GM18951 (cell line): Measurements from ENCODE around the gene GFRA4.
"Not testable (repeated sequence)": the region's sequence is repeated elsewhere in the genome, so short reads cannot be mapped to it uniquely, and the experiment has no call there.

Experiments used
- POLR2A ChIP-seq: IDR thresholded peaks from 4 replicates; pipeline ENCODE4 v1.6.1; 2011; ENCODE audit warnings: mild to moderate bottlenecking; ENCODE audit not compliant: insufficient read length, insufficient read depth; ENCODE audit errors: extremely low read depth
- in situ Hi-C: fragments of 300-500 bp; cut with MboI; formaldehyde crosslinking; loops from one replicate; pipeline ENCODE4 v1.12.0; 2022; ENCODE audit warnings: low sequenced_read_pairs, mixed read lengths, inconsistent platforms; ENCODE audit not compliant: unreplicated experiment

Gene GFRA4

DNA sequence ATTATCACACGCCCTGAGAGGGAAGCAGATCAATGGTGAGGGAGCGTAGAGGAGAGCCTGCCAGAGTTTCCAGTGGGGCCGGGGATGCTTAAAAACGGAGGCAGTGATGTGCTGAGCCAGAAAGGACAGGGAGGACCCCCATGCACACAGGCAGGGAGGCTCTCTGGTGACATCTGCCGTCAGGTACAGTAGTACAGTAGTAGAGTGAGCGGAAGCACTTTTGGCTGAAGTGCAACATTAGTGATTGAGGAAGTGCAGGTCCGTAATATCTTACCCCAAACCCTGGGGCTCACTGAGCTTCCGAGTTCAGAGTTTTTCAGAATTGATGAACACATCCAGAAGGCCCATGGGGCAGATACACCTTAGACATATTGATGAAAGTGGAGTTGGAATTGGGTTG is 42.1 kb downstream of the GFRA4 start:
- in situ Hi-C loops, result no loop called here
- TF ChIP-seq POLR2A, result no peak

DNA sequence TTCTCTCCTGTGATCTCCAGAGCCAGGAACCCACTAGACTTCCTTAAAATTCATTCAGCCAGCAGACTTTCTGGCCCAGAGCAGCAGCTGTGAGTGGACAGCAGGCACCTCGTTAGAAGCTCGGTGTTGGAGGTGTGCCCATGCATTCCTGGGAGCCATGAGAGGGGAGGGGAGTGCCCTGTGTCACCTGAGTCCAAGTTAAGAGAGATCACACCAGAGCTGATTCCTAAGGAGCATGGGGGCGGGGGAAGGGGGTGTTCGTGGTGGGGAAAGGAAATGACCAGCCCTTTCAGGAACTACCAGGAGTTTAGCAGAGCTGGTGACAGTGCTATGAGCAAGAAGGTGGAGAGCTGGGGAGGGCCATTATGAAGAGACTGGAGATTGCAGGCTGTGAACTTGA is 46.9 kb downstream of the GFRA4 start:
- in situ Hi-C loops, result no loop called here
- TF ChIP-seq POLR2A, result no peak

DNA sequence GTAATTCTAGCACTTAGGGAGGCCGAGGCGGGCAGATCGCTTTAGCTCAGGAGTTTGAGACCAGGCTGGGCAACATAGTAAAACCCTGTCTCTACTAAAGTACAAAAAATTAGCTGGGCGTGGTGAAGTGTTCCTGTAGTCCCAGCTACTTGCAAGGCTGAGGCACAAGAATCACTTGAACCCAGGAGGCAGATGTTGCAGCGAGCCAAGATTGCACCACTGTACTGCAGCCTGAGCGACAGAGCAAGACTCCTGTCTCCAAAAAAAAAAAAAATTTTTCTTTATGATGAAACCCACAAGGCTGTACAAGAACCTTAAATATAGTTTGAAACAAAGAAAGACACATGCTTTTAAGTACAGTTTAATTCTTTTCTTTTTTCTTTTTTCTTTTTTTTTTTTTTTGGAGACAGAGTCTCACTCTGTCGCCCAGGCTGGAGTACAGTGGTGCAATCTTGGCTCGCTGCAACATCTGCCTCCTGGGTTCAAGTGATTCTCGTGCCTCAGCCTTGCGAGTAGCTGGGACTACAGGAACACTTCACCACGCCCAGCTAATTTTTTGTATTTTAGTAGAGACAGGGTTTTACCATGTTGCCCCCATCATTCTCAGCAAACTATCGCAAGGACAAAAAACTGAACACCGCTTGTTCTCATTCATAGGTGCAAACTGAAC is 47.9 kb downstream of the GFRA4 start:
- in situ Hi-C loops, result not testable (repeated sequence)

DNA sequence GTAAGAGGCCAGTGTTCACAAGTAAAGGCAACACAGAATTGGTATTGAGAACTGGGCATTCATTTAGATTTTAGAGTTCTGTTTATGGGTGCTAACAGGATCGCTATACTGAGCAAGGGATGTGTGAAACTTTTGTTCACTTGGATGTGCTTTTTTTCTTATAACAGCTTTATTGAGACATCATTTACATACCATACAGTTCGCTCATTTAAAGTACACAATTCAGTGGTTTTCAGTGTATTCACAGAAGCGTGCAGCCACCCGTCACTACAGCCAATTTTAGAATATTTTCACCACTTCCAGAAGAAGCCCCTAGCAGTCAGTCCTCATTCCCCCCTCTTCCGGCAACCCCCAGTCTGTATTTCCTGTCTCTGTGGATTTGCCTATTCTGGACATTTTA is 48.7 kb downstream of the GFRA4 start:
- TF ChIP-seq POLR2A, result no peak
- in situ Hi-C loops, result no loop called here

DNA sequence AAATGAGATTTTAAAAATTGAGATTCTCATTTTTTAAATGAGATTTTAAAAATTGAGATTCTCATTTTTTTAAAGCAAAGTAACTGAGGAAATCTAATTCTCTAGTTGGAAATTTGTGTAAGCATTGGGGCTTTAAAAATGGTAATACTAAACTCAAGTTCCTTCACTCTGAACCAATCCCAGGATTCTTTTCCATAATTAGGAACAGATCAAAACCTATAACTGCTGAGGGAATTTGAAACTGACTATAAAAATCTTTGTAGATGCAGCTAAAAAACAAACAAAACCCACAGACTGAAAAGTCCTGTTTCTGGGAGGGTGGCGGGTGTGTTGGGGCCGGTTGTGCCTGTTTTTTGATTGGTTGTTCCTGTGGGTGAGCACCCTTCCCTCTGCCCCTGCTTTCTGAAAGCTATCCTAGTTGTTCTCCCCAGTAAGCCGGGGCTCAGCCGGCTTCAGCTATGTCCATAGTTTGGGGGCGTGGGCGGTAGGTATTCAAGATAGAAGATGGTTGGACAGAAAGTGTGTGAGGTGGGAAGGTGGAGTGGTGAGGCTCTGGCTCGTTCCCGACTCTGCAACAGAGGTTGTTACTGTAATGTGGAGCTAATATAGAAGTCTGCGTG is 49.3 kb downstream of the GFRA4 start:
- TF ChIP-seq POLR2A, result no peak
- in situ Hi-C loops, result no loop called here

DNA sequence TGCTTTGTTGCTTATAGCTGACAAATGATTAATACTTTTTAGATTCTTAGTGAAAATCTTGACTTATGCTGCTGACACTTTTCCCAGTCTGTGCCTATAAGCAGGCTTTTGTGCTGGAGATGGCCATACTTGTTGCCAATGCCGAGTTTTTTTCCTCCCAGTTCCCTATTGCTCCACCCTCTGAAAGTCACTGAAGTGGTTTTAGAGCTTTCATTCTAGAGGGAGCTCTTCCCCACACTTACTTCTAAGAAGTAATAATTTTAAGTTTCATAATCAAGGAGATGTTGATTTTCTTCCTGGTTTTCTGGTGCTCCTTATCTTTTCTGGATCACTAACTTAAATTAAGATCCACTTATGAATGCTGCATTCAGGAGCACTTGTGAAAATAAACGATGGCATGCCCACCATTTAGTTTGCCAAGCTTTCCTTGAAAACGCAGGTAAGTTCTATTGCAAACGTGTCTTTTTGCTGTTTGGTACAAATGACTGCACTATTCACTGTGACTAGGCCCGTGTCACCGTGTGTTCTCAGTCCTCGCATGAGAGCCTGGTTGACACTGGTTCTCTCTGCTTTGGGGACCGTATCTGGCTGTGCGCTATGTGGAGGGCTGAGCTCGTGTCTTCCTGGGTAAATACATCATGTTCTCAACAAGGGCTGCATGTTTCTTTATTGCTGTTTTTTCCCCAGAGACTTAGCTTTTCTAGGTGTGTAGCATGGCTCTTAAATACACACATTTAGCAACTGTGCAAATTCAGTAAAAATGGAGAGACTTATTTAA is 50.2 kb downstream of the GFRA4 start:
- in situ Hi-C loops, result no loop called here
- no peak for TF ChIP-seq POLR2A

DNA sequence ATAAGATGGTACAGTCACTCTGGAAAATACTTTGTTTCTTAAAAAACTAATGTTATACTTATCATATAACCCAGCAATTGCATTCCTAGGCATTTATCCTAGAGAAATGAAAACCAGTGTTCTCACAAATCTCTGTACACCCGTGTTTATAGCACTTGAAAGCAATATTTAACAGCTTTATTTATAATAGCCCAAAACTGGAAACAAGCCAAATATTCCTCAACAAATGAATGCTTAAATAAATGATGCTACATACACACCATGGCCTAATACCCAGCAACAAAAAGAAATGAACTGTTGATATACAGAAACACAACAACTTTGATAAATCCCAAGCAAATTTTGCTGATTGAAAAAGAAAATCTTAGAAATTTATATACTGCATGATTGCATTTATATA is 51.3 kb downstream of the GFRA4 start:
- TF ChIP-seq POLR2A, result no peak
- in situ Hi-C loops, result no loop called here
